ENCODE measurements around the gene FBXW7. TPM values are rescaled to one million over a fixed set of nuclear protein-coding genes. Genes with fewer than 3 reads are reported as not detected.

The FBXW7 gene
- total RNA-seq, 1 donor from 2014 or later = 70.3 TPM

DNA sequence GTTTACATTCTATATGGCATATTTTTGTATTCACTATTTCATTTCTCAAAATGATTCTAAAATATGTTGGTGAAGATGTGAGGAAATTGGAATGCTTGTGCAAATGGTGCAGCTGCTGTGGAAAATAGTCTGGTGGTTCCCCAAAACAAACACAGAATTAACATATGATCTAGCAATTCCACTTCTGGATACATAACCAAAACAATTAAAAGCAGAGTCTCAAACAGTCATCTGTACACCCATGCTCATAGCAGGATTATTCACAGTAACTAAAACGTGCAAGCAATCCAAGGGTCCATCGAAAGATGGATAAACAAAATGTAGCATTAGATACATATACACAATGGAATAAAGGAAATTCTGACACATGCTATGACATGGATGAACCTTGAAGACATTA lies 204.8 kb downstream of the FBXW7 start:
- no peak for DNase-seq (ENCODE audit: low spot score)

- DNase-seq (ENCODE audit: low spot score) = no peak
Measured at GRCh38 chr4:152328582-152328981, 207.3 kb downstream of the FBXW7 start.

- DNase-seq (ENCODE audit: low spot score) = no peak
Measured at GRCh38 chr4:152327606-152328453, 208.1 kb downstream of the FBXW7 start.

GRCh38 chr4:152325831-152326230 lies 210.1 kb downstream of the FBXW7 start:
- no peak for DNase-seq (ENCODE audit: low spot score)

GRCh38 chr4:152323221-152323620 lies 212.7 kb downstream of the FBXW7 start:
- DNase-seq (ENCODE audit: low spot score) = no peak

DNA sequence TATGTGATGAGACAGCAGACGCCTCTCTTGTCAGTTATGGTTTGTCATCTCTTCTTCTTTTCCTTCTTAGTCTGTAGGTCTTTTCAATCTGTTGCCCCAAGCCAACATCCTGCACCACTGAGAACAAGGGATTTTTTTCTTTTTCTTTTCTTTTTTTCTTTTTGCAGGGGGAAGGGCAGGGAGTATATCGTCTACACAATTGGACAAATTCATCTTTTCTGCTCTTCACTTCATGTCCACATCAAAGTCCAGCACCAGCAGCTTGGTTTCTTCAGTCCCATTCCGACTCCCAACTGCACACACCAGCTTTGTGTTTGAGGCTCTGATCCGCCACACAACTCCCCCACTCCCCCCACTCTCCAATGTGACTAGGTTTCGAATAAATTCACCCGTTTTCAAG lies 213.2 kb downstream of the FBXW7 start:
- no peak for DNase-seq (ENCODE audit: low spot score)

GRCh38 chr4:152321923-152322322 lies 214.0 kb downstream of the FBXW7 start:
- DNase-seq (ENCODE audit: low spot score) = no peak

DNA sequence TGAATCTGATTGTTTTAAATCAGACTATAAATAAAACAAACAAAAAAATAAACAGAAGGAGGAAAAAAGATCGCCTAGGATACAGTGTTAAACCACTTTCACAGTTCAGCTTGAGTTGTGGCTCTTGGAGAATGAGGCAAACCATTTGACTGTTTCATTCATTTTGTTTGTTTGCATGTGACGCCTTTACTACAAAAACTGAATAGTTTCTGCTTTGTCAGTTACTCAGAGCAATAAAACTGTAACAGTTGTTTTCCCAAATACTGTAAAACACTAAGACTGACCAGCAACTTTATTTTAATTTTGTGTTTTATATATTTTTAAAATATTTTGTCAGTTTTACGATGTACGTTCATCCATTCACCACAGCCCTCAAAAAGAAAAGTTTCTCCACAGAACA lies 214.5 kb downstream of the FBXW7 start:
- DNase-seq (ENCODE audit: low spot score) = no peak

GRCh38 chr4:152316969-152317368 lies 218.9 kb downstream of the FBXW7 start:
- no peak for DNase-seq (ENCODE audit: low spot score)

GRCh38 chr4:152310257-152310656 lies 225.6 kb downstream of the FBXW7 start:
- DNase-seq (ENCODE audit: low spot score) = no peak

DNA sequence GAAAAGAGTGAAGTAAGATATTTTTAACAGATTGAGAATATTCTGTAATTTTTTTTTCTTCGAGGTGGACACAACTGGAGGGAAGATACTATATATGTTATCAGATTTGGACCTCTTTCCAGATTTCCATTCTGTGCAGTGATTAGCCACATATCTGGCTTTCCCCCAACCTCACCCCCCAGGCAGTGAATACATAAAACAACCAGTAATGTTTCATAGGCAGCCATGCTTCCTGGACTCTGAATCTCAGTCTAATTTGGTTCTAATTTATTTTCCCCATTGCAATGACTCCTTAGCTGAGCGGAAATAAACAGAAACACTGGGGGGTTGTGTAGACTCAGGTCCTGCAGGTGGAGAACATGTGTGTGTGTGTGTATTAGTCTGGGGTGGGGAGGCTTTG lies 226.5 kb downstream of the FBXW7 start:
- no peak for DNase-seq (ENCODE audit: low spot score)

- DNase-seq (ENCODE audit: low spot score) = no peak
Measured at GRCh38 chr4:152308951-152309350, 226.9 kb downstream of the FBXW7 start.

GRCh38 chr4:152307669-152308068 lies 228.2 kb downstream of the FBXW7 start:
- no peak for DNase-seq (ENCODE audit: low spot score)

DNA sequence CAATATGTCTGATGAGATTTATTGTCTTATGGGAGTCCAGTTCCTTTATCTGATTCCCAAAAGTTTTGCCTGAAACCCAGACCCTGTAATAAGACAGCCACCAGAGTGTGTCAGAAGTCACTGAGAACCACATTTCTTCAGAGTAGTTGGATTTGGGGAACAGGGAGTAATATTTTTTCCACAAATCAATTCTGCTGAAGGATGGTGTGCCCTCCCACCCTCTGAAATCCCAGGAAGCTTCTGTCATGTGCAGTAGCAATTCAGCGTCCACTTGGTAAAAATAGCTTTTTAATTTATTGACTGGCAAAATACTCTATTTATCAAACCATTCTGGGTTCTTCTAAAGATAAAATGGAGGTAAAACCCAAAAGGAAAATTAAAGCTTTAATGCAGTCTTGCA lies 229.4 kb downstream of the FBXW7 start:
- DNase-seq (ENCODE audit: low spot score) = no peak

- no peak for DNase-seq (ENCODE audit: low spot score)
Measured at GRCh38 chr4:152304220-152304619, 231.7 kb downstream of the FBXW7 start.

DNA sequence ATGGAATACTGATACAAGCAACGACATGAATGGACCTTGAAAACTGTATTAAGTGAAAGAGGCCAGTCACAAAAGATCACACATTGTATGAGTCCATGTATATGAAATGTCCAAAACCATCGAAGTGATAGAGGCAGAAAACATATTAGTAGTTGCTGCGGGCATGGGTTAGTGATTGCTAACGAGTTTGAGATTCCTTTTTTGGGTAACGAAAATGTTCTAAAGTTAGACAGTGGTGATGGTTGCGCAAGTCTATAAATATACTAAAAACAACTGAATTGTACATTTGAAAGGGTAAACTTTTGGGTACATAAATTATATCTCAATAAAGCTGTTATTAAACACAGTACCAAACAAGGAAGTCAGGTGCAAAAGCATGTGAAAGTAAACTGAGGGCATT lies 234.5 kb downstream of the FBXW7 start:
- DNase-seq (ENCODE audit: low spot score) = no peak

GRCh38 chr4:152299553-152299952 lies 236.3 kb downstream of the FBXW7 start:
- DNase-seq (ENCODE audit: low spot score) = no peak

DNA sequence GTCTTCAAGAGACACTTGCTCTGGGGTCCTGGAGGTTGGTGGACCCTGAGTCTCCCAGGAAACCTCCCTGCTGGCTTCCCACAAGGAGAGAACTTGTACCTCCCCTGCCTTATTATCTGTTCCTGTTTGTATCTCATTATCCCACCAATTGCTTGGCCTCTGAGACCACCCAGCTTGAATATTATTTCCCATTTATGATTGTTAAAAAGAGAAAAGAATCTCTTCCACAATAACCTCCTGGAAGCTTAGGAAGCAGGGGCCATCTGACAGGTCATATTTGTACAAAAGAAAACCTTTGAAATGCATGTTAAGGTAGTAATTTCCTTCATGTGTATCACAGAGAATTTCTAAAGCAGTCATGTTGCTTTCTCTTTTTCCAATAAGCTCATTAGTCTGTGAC lies 239.5 kb downstream of the FBXW7 start:
- no peak for DNase-seq (ENCODE audit: low spot score)

DNA sequence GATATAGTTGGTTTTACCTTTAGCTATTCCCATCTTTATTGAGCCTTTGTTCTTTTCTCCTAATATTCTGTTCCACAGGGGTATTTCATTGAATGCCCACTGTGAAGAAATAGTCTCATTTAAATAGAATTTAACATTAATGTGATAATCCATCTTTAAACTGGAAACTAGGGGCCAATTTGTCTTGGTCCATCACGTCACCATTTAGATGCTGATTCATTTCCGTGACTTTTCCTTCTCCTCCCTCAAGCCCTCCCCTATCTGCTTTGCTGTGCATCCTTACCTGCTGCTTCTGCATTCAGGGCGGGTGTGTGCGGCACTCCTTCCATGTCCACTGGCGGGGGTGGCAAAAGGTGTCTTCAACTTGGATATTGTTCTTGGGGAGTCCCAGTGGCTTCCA lies 241.1 kb downstream of the FBXW7 start:
- no peak for DNase-seq (ENCODE audit: low spot score)

GRCh38 chr4:152294331-152294730 lies 241.6 kb downstream of the FBXW7 start:
- no peak for DNase-seq (ENCODE audit: low spot score)

DNA sequence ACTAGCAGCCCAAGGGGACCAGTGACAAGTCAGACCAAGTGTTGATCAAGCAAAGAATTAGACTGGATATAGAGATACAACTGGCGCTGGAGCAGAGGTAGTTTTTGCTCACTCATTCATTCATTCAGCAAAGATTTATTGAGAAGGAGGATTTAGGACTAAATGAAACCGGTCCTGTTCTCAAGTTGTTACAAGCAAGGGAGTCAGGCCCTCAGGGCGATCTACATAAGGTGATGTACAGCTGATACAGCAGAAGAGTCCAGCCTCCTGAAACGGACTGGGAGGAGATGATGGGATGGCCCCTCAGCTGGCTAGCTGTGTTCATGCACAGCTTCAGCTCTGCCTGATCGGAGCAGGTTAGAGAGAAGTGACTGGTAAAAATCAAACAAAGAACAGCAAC lies 242.4 kb downstream of the FBXW7 start:
- DNase-seq (ENCODE audit: low spot score) = no peak

DNA sequence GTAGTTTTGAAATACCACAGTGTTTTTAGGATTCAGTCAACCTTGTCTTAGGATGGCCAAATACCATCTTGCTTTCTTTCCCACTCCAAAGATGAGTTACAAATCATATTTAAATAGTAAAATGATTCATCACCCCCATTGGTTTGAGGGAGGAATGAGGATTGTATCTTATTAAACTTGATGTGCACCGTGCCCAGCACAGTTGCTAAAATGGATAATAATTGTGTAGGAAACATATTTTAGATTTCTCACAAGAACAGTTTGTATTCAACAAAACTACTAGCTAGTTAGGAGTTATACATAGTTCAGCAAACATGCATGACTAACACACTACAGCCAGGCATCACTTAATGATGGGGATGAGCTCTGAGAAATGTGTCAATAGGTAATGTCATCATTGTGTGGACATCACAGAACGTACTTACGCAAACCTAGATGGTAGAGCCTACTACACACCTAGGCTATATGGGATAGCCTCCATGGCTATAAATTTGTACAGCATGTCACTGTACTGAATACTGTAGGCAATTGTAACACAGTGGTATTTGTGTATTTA lies 245.4 kb downstream of the FBXW7 start:
- no peak for DNase-seq (ENCODE audit: low spot score)

DNA sequence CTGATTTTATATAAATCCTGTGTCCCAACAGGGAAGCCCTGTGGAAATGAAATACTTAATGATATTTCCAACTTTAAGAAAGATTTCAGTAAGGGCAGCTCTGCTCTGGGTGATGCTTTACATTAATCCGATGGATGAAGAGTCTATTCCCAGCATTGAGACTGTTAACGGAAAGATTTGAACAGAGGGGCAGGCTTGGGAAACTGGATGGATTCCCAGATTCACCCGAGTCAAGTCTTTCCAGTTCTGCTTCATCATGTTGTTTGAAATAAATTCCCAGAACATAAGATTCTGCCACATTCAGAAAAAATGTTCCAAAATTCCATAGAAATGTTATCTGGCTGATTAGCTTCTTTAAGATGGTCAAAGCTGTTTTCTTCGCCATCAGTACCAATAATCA lies 246.0 kb downstream of the FBXW7 start:
- no peak for DNase-seq (ENCODE audit: low spot score)

DNA sequence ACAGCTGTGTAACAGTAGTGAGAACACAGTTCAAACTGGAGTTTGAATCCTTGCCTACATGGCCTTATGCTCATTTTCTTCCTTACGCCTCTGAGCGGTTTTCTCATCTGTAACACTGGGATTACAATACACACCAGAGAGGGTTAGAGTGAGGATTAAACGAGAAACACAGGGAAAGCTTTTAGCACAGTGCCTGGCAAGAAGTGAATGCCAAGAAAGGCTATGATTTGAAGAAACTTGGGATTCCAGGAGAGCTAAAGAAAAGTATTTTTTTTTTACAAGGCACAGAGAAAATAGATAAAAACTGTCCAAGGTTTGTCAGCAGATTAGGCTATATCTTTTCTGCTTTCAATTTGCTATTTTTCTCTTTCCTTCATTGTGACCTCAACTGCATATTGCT lies 246.4 kb downstream of the FBXW7 start:
- DNase-seq (ENCODE audit: low spot score) = no peak
